ENCODE results near the gene ZNRD2. TPM values are rescaled to one million over a fixed set of nuclear protein-coding genes. Genes with fewer than 3 reads are reported as not detected.

The ZNRD2 gene
- total RNA-seq, 1 donor from 2014 or later, result 67.3 TPM

DNA sequence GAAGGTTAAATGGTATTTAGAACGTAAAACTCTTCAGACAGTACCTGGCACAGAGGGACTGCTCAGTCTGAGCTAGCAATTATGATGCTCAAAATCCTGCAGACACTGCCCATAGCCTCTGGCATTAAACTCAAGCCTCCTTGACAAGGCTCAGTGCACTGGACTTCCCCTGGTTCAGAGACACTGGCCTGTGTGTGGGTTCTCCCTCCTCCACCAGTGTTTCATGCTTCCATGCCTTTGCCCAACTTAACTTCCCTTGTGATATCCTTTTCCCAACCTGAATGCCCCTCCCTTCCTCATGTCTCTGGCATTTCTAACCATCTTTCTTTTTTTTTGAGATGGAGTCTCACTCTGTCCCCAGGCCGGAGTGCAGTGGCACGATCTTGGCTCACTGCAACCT, 21.2 kb upstream of the ZNRD2 start:
- TF ChIP-seq, protein P1, sequence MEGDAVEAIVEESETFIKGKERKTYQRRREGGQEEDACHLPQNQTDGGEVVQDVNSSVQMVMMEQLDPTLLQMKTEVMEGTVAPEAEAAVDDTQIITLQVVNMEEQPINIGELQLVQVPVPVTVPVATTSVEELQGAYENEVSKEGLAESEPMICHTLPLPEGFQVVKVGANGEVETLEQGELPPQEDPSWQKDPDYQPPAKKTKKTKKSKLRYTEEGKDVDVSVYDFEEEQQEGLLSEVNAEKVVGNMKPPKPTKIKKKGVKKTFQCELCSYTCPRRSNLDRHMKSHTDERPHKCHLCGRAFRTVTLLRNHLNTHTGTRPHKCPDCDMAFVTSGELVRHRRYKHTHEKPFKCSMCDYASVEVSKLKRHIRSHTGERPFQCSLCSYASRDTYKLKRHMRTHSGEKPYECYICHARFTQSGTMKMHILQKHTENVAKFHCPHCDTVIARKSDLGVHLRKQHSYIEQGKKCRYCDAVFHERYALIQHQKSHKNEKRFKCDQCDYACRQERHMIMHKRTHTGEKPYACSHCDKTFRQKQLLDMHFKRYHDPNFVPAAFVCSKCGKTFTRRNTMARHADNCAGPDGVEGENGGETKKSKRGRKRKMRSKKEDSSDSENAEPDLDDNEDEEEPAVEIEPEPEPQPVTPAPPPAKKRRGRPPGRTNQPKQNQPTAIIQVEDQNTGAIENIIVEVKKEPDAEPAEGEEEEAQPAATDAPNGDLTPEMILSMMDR (IDR thresholded peaks at IDR 0.05; ENCODE audit: insufficient read depth, low read length, poor library complexity, severe bottlenecking), result no peak

DNA sequence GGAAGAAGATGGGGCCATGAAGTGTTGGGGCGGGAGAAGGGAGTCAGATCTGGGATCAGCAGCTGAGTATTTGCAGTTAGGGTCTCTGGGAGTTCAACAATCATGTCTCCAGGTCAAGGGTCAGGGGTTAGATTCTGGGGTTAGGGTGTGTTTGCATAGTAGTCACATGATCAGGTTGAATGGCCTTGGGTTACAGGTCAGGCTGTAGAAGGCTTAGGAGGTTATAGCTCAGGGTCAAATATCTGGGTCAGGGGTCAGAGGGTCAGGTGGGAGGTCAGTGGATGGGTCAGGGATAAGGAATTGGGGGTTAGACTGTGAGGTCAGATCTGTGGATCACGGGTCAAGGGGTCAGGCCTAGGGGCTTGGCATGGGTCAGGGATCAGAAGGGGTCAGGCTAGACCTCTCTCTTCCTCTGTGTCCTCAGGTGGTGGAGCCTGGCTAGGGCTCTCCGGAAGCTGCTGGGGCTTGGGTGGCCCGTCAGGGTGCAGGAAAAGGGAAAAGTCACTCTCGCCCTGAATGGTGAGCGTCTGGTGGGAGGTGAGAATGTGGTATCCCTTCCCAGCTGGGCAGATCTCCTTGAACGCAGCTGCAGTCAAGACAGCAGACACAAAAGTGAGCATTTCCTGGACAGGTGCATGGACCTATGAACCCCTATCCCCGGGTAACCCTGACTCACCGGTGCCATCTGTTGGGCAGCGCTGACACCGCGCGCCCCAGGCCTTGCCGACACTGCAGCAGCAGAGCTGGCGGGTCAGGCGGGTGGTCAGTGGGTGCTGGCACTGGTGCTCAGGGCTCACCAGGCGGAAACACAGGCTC, 18.5 kb upstream of the ZNRD2 start:
- no peak for DNase-seq (ENCODE audit: low read depth)
- Histone ChIP-seq H3K4me3 (ENCODE audit: low read depth, low read length) (no peak overlapping the region), H3K36me3 (ENCODE audit: control insufficient read depth, insufficient read depth, low read length) (peaks cover 7% of the 10 kb centered on the region), H3K27me3 (ENCODE audit: control insufficient read depth, insufficient read depth, low read length) (no peaks in the 10 kb centered on the region)
- TF ChIP-seq, protein P1 (IDR thresholded peaks at IDR 0.05; ENCODE audit: insufficient read depth, low read length, poor library complexity, severe bottlenecking), result peak; percentile 58

More for the DNA sequence above, 21.2 kb upstream of the ZNRD2 start:
- Histone ChIP-seq H3K27me3 (ENCODE audit: control insufficient read depth, insufficient read depth, low read length) (no peaks in the 10 kb centered on the region), H3K36me3 (ENCODE audit: control insufficient read depth, insufficient read depth, low read length) (peaks cover 7% of the 10 kb centered on the region), H3K4me3 (ENCODE audit: low read depth, low read length) (no peak overlapping the region)
- no peak for DNase-seq (ENCODE audit: low read depth)

DNA sequence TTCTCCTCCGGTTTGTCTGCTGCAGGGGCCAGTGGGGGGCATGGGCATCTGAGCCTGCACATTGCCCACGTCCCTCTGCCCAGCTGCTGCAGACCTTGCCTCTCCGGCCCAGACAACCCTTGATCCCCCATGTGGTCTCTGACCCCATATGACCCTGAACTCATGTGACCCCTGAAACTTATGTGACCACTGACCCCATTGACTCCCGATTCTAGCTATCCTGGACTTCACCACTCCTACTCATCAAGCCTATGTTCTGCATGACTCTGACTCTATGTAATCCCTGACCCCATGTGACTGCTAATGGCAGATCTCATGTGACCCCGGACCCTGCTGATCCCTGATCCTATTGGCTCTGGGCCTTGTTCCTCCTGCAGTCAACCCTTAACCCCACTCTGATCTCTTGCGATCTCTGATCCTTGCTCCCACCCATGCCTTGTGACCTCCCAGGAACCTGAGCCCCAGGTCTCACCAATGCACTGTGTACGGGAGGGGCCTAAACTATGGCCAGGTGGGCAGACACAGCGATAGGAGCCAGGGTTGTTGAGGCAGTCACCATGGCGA, 17.8 kb upstream of the ZNRD2 start:
- DNase-seq (ENCODE audit: low read depth), result no peak
- no peak overlapping the region for H3K4me3 ChIP-seq (ENCODE audit: low read depth, low read length)
- TF ChIP-seq, protein P1 (IDR thresholded peaks at IDR 0.05; ENCODE audit: insufficient read depth, low read length, poor library complexity, severe bottlenecking), result no peak
- H3K27me3 ChIP-seq (ENCODE audit: control insufficient read depth, insufficient read depth, low read length), result no peaks in the 10 kb centered on the region
- peaks cover 7% of the 10 kb centered on the region for H3K36me3 ChIP-seq (ENCODE audit: control insufficient read depth, insufficient read depth, low read length)

DNA sequence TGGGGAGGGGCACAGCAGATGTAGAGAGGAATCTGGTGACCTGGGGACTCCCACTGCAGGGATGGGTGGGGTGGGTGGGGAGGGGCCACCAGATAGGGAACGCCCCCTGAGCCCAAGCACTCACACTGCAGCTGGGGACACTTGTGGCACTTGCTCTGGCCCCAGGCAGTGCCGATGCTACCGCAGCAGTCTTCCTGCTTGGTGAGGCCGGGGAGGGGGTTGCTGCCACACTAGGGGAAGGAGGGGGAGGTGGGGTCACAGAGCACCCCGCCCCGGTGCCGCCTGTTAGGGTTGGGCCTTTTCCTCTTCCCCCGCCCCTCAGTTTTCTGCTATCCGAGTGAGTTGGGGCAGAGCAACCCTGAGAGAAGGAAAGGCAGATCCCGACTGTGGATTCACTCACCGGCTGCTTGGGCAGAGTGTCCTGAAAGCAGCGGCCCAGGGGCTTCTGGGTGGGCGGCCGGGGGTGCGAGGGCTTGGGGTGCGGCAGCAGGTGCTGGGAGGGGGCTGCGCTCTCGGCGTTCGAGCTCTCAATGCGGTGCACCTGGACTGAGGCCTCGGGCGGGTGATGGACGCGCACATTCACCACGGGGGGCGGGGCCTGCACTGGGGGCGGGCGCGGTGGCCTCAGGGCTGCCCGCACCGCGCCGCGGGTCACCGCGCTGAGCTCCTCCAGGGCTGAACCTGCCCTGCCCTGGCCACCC, 16.8 kb upstream of the ZNRD2 start:
- no peak for DNase-seq (ENCODE audit: low read depth)
- Histone ChIP-seq H3K4me3 (ENCODE audit: low read depth, low read length) (no peak overlapping the region), H3K36me3 (ENCODE audit: control insufficient read depth, insufficient read depth, low read length) (peaks cover 7% of the 10 kb centered on the region), H3K27me3 (ENCODE audit: control insufficient read depth, insufficient read depth, low read length) (no peaks in the 10 kb centered on the region)
- TF ChIP-seq, protein P1 (IDR thresholded peaks at IDR 0.05; ENCODE audit: insufficient read depth, low read length, poor library complexity, severe bottlenecking), result no peak

DNA sequence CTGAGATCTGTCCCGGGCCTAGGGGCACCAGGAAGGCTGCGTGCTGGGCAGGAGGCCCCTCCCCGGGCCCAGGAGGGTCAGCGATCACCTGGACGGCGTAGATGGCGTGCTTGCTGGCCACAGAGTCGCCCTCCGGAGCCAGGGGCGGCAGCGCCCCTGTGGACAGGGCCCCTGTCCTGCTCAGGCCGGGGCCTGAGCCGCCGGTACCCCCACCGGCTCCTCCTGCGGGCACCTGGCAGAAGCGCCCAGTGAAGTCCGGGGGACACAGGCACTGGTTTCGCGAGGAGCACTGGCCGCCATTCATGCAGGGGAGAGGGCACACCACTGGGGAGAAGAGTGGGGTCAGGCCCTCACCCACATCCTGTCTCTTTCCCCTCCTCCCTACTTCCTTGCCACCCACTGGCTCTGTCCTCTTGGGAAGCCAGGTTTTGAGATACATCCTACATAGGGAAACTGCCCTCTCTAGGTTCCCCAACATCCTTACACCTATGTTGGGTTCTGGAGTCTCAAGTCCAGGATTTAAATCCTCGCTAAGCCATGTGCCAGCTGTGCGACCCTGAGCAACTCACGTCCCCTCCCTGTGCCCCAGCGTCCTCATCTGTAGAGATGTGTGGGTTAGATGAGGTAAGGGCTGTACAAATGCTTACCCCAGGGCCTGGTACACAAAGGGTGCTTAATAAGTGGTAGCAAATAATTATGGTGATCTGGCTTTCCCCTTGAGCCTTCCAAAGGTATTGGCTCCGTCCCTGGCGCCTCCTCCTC, 16.0 kb upstream of the ZNRD2 start:
- Histone ChIP-seq H3K4me3 (ENCODE audit: low read depth, low read length) (no peak overlapping the region), H3K27me3 (ENCODE audit: control insufficient read depth, insufficient read depth, low read length) (no peaks in the 10 kb centered on the region), H3K36me3 (ENCODE audit: control insufficient read depth, insufficient read depth, low read length) (peaks cover 7% of the 10 kb centered on the region)
- no peak for DNase-seq (ENCODE audit: low read depth)
- TF ChIP-seq, protein P1 (IDR thresholded peaks at IDR 0.05; ENCODE audit: insufficient read depth, low read length, poor library complexity, severe bottlenecking), result no peak
